Stimulated activated CD8-positive, alpha-beta memory T cell treated with anti-CD3 and anti-CD28 coated beads, Interleukin-7, amount 100 ng/mL, for 48 hours (primary cell): ENCODE measurements around the gene RP9.

Source experiments
- DNase-seq, 2 donors: peaks; one replicate each; pipeline ENCODE4 v3.0.0-alpha.2; 2020; ENCODE audit warnings: low read depth in 1 of 2; ENCODE audit errors: extremely low read depth in 1 of 2

RP9 gene

DNA sequence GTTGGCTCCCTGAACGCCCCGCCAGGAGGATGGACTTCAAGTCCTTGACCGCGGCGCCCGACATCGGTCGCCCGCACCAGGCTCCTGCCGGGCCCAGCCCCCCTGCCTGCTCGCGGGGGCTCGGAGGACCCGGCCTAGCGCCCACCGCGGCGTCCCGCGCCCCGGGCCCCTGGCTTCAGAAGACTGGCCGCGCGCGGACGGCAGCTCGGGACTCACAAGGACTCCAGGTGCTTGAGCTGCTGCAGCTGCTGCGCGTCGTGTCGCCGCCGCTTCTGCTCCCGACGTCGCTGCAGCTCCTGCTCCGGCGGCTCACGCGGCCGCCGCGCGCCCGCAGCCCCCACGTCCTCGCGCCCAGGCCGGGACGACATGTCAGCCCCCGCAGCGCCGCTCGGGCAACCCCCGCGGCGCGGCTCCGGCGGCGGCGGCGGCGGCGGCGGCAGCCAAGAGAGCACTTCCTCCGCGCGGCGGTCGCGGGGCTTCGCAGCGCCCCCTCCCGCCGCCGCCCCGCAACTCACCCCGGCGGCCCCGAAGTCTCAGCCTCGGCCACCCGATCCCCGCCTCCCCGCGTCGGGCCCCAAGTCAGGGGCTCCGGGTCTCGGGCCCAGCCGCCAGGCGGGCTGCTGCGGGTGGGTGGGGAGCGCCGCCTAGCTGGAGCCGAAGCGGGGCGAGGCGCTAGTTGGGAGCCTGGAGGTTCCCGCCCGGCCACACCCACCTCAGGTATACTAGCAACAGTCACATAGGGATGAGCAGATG, at the start of gene RP9:
Gene RP9 (minus strand): TSS at position 400 of the 753 bp plus-strand sequence. CDS start 32 bp downstream, at position 368.
- DNase-seq: peak; percentile 59 to 61

DNA sequence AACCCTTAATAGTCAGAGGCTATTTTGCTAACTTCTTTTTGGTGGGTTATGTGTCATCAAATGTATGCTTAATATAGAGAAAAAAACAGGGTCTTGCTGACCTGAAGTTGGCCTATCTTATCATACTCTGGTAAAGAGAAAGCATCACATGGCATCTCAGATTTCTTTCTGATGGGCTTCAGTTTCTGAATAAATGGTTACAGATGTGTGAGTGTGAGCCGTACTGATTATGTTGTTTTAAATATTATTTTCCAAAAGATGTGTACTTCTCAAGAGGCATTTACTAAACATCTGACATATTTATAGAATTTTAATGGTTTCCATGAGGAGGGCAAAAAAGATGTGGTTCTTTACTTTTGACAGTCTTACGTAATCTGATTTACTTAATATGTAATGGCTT, 48.6 kb upstream of the RP9 start:
- no peak for DNase-seq

DNA sequence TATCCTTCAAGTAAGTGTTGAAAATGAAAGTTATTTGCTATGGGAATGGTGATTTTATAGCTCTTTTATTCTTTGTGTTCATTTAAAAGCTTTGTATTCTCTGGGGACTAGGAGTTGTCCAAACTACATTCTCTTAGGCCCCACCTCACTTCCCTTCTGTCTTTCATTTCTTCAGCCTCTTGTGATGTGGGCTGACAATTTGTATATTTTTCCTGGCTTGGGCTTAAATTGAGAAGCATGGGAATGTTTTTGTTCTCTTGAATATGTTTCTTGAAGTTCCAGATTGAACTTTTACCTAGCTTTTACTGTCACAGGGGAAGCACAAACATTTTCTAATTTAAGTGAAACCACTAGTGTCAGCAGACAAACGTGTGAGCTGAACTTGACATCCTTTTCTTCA, 48.1 kb upstream of the RP9 start:
- DNase-seq: no peak

DNA sequence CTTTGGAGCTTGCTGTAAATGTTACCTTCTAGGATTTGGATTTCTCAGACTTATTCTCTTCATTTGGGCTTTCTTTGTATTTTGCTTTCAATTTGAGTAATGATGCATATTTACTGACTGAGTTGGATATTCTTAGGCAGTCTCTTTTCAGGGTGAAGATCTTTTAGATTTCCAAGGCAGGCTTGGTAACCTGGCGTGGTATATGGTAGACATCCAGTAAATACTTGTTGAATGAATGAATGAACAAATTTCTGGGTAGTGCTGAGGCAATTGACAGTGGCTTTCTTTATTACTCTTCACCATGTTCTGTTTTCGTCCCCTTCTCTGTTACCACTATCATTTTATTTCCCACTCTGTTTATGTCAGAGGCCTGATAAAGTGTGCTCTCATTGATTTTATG, 47.2 kb upstream of the RP9 start:
- no peak for DNase-seq

GRCh38 chr7:33155811-33156210, 46.6 kb upstream of the RP9 start:
- no peak for DNase-seq

DNA sequence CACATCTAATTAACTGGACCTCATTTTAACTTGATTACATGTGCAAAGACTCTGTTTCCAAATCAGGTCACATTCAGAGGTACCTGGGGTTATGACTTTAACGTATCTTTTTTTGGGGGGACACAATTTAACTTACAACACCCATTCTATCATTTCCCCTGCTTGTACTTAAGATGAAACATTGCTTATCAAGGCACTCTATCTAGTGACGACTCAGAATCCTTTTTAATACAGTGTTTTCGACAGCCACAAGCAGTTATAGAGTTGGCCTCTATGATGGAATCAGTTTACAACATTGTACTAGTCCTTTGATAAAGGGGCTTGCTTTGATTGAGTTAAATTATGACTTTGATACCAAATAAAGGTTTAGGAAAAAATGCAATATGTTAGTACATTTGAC, 42.9 kb upstream of the RP9 start:
- DNase-seq: no peak

DNA sequence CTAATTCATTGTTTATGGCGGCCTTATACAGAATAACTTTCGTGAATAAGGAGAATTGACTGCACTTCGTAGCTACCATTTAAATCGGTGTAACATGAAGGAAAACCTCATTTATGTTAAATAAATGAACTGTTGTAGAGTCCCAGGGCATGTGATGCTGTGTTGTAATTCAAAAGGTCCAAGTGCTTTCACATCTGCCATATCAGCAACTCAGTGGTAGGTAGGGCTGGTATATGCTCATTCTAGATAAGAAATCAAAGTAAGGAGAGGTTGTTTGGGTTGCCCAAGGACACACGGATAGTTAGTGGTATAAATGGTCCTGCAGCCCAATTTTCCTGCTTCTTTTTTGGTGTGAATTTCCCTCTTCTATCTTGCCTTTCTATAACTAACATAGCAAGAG, 36.0 kb upstream of the RP9 start:
- DNase-seq: no peak

DNA sequence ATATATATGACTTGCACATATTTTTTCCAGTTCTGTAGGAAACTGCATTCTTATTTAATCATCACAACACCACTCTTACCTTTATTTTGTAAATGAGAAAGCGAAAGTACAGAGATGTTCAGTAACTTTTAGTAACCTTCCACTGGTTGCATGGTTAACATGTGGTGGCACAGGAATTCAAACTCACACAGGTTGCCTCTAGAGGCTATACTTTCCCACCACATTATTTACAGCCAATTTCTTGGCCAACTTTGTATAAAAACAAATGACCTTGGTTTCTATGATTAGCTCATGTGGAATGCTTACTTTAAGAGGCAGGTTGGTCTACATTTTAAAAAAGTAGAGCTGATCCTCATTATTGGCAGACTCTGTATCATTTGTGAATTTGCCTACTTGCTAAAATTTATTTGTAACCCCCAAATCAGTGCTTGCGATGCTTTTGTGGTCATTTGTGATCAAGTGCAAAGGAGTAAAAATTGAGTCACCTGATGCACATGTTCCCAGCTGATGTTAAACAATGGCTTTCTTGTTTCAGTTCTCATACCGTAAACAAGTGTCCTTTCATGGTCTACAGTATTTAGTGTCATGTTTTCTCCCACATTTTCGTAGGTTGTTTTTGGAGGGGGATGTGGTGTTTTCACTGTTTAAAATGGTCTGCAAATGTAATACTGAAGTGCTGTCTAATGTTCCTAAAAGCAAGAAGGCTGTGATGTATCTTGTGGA, 35.0 kb upstream of the RP9 start:
- DNase-seq: no peak

DNA sequence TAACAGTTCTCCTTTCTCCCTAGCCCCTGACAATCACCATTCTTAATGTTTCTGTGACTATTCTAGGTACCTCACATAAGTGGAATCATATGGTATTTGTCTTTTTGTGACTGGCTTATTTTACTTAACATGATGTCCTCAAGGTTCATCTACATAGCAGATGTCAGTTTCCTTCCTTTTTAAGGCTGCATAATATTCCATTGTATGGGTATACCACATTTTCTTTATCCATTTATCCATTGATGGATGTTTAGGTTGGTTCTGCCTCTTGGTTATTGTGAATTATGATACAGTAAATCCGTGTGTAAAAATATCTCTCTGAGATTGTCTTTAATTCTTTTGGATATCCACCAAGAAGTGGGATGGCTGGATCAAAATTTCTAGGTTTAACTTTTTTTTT, 33.4 kb upstream of the RP9 start:
- no peak for DNase-seq

DNA sequence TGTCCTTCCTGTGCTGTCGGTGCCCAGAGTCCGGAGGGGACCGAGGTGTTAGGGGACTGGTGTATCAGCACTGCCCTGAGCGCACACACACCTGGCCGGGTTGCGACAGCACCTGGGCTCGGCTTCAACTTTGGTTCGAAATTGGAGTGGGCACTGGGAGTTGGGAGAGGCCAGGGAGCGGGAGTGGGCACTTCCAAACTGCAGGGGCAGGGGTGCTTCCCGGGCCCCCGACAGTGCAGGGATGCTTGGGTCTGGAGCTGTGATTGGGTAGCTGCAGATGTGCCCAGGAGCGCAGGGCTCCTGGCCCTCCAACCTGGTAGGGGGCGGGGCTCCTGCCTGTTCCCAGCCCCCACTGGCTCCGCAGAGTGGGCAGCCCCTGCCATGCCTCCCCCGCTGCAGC, 27.9 kb upstream of the RP9 start:
- DNase-seq: no peak

GRCh38 chr7:33130184-33130583, 21.0 kb upstream of the RP9 start:
- DNase-seq: no peak

- no peak for DNase-seq
Measured at GRCh38 chr7:33129806-33130153, 20.6 kb upstream of the RP9 start.

DNA sequence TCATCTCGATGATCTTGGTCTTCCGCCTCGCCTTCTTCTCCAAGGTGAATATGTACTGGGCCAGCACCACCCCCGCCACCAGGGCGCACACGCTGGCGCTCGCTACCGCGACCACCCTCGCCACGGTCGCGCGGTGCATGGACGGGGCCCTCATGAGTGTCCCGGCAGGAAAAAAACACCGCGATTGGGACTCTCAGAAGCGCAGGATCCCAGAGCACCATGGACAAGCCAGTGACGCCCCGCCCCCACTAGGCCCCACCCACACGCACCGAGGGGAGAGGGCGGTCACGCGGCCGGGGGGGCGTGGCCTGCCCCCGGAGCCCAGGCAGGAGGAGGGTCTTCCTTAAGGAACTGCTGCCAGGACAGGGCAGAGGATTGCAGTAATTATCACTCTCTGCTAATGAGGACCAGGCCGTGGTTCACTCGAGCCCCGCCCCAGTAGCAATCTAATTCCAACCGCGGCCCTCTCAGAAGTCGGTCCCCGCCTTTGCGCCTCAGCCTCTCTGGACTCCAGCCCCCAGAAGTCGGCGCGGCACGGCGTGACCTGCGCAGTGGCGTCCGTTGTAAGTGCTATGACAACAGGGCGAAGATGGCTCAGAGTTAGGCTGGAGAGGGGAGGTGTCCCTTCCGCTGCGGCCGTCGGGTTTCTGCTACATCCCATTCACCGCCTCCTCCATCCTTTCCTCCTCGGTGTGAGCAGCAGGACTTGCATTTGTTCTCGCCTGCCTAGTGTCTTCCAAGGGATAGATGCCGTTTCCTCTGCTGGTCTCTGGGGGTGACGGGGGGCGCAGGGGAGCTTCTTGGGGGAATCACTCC, 20.0 kb upstream of the RP9 start, which contains the start of gene BBS9:
Gene BBS9 (plus strand): TSS at position 575 of the 816 bp plus-strand sequence. CDS start 16,689 bp downstream, outside the sequence.
- DNase-seq: peak; percentile 81 to 91

DNA sequence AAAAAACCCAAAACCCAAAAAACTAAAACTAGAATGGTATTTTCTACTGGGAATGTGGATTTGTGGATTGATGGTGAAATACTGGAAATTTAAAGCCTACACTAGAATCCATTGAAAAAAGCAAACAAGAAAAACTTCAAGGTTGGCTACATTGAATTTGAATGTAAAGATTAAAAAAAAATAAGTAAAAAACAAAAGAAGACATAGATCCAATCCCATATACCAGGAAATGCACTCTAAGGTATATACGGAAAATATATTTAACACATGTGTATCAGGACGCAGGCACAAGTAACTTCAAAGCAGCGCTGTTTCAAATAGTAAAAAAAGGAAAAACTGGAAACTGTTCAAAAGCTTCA, 19.4 kb upstream of the RP9 start:
- DNase-seq: no peak

GRCh38 chr7:33127085-33127484, 17.9 kb upstream of the RP9 start:
- DNase-seq: no peak

DNA sequence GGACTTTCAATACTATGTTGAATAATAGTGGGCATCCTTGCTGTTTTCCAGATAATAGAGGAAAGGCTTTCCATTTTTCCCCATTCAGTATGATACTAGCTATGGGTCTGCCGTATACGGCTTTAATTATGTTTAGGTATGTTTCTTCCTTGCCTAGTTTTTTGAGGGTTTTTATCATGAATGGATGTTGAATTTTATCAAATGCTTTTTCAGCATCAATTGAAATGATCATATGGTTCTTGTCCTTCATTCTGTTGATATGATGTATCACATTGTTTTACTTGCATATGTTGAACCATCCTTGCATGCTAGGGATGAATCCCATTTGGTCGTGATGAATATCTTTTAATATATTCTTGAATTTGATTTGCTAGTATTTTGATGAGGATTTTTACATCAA, 9.2 kb upstream of the RP9 start:
- DNase-seq: no peak

GRCh38 chr7:33114976-33115375, 5.8 kb upstream of the RP9 start:
- DNase-seq: no peak

DNA sequence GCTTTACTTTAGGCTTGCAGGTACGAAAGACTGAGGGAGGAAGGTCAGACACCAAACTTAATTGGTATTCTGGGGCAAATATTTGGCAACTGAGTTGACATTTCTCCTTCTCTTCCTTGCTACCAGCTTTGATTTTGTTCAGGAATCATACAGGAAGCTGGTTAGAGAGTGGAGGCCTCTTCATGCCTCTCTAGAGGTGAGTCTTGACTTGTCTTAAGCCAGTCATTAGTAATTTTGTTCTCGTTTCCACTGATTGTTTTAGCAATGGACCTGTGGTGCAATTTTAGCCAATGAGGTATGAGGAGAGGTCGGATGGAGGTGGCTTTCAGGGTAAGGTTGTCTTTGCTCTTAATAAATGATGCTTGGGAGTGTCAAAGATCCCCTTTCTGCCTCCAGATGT, 2.4 kb upstream of the RP9 start:
- DNase-seq: no peak

DNA sequence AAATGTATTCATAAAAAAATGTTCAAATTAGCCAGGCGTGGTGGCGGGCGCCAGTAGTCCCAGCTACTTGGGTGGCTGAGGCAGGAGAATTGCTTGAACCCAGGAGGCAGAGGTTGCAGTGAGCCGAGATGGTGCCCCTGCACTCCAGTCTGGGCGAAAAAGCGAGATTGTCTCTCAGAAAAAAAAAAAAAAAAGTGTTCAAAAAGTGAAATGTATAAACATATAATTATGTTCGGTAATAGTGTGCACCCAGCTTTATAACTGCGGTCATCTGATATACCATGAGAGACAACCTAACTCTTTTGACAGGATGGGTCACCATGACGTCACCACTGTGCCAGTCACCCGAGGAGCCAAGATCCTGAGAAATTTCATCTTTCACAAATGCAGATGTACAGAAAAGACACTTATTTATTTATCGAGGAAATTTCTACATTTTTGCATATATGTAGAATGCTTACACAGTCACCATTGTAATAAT, 594 bp upstream of the RP9 start:
- DNase-seq: no peak

DNA sequence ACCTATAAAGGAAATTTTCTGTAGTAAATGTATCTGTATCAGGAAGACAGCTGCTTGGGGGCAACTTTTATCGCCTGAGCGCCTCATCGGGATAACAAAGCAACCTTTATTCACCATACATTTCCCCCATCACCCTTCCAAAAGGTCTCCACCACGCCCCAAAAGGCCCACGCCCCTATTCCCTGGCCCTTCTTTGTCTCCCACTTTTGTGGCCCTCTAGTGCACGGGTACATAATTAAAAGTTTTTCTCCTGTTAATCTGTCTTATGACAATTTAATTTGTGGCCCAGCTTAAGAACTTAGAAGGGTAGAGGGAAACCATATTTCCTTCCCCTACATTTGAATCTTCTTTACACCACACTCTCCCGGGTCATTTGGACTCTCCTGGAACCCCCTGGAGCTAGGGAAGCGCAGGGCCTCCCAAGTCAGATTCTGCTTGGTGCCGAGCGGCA, 625 bp downstream of the RP9 start:
- no peak for DNase-seq
